NCI-H345 (cell line): ENCODE results near the gene USP2.
"Not testable (repeated sequence)": the region's sequence is repeated elsewhere in the genome, so short reads cannot be mapped to it uniquely, and the experiment has no call there.

Experiments used
- DNase-seq: peaks from one replicate; lab custom pipeline; 2025; lab: John Stamatoyannopoulos, UW

USP2 gene

GRCh38 chr11:119412072-119412471 is 30.6 kb upstream of the USP2 start:
- no peak for DNase-seq

- DNase-seq: no peak
Measured at GRCh38 chr11:119410501-119410900, 29.0 kb upstream of the USP2 start.

- no peak for DNase-seq
Measured at GRCh38 chr11:119409731-119410130, 28.2 kb upstream of the USP2 start.

- DNase-seq: no peak
Measured at GRCh38 chr11:119406005-119406404, 24.5 kb upstream of the USP2 start.

GRCh38 chr11:119405448-119405847 is 24.0 kb upstream of the USP2 start:
- not testable (repeated sequence) for DNase-seq

- DNase-seq: no peak
Measured at GRCh38 chr11:119404872-119405271, 23.4 kb upstream of the USP2 start.

- no peak for DNase-seq
Measured at GRCh38 chr11:119403021-119403420, 21.5 kb upstream of the USP2 start.

GRCh38 chr11:119402470-119402869 is 21.0 kb upstream of the USP2 start:
- DNase-seq: no peak

- no peak for DNase-seq
Measured at GRCh38 chr11:119400860-119401259, 19.4 kb upstream of the USP2 start.

- DNase-seq: no peak
Measured at GRCh38 chr11:119397740-119398139, 16.2 kb upstream of the USP2 start.

GRCh38 chr11:119396835-119397234 is 15.3 kb upstream of the USP2 start:
- DNase-seq: no peak

GRCh38 chr11:119391275-119391674 is 9.8 kb upstream of the USP2 start:
- DNase-seq: no peak

GRCh38 chr11:119389611-119390254 is 8.2 kb upstream of the USP2 start:
- no peak for DNase-seq

GRCh38 chr11:119388103-119388502 is 6.6 kb upstream of the USP2 start:
- no peak for DNase-seq

- no peak for DNase-seq
Measured at GRCh38 chr11:119384332-119384731, 2.8 kb upstream of the USP2 start.

GRCh38 chr11:119382513-119382912 is 1.0 kb upstream of the USP2 start:
- DNase-seq: not testable (repeated sequence)

- no peak for DNase-seq
Measured at GRCh38 chr11:119382101-119382500, 611 bp upstream of the USP2 start.

GRCh38 chr11:119380827-119381180 is 686 bp downstream of the USP2 start:
- DNase-seq: no peak

- DNase-seq: no peak
Measured at GRCh38 chr11:119380160-119380826, 1.2 kb downstream of the USP2 start.

- DNase-seq: no peak
Measured at GRCh38 chr11:119378851-119379465, 2.5 kb downstream of the USP2 start.

GRCh38 chr11:119377961-119378667 is 3.4 kb downstream of the USP2 start:
- no peak for DNase-seq

GRCh38 chr11:119377112-119377901 is 4.2 kb downstream of the USP2 start:
- DNase-seq: no peak
